NCI-H2107 (cell line): ENCODE results near the gene TSPAN9.

Source experiments
- DNase-seq: peaks from one replicate; lab custom pipeline; 2025; lab: John Stamatoyannopoulos, UW

The TSPAN9 gene

DNA sequence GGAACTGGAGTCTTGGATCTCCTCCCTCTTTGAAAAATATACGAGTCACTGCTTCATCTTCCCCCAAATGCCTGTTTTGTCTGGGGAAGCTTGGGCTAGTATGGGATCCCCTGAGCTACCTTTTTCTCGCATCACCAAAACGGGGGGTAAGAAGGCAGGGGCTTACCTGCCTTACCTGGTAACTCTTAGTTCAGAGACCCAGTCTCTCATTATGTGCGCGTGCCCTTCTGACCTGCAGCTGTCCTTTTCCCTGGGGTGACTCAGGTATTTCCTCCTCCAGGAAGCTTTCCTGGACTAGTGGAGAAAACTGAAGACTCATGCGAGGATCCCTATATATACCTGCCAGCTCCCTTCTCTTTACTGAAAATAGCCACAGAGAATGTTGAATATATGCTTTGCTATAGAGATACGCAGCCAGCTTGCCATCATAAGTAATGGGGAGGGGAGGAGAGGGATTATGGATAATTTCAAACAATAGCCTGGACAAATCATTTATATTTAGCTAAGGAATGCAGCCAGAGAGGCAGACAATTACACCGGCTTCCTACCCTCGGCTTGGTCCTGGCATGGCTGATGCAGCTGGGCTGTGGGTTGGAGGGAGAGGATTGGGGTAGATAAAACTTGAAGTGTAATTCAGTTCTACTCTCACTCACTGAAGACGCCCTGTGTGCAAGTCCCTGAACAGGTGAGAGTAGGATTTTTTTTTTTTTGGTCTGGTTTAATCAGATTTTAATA lies 1.1 kb downstream of the TSPAN9 start:
- no peak for DNase-seq

GRCh38 chr12:3081091-3081490 lies 3.9 kb downstream of the TSPAN9 start:
- DNase-seq: no peak

DNA sequence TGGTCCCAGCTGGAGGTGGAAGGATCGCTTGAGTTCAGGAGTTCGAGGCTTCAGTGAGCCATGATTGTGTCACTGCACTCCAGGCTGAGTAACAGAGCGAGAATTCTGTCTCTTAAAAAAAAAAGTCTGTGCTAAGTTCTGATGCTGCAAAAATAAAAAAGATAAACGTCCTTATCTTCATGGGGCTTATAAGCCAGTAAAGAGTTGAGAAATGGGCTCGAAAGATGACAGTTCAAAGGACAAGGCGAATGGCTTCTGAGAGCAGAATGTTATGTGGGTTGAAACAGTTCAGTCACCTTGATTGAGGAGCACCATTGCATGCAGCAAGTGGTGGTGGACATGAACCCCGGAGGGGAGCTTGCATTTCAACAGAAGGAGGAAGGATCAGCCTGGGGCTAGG lies 4.7 kb downstream of the TSPAN9 start:
- DNase-seq: no peak

DNA sequence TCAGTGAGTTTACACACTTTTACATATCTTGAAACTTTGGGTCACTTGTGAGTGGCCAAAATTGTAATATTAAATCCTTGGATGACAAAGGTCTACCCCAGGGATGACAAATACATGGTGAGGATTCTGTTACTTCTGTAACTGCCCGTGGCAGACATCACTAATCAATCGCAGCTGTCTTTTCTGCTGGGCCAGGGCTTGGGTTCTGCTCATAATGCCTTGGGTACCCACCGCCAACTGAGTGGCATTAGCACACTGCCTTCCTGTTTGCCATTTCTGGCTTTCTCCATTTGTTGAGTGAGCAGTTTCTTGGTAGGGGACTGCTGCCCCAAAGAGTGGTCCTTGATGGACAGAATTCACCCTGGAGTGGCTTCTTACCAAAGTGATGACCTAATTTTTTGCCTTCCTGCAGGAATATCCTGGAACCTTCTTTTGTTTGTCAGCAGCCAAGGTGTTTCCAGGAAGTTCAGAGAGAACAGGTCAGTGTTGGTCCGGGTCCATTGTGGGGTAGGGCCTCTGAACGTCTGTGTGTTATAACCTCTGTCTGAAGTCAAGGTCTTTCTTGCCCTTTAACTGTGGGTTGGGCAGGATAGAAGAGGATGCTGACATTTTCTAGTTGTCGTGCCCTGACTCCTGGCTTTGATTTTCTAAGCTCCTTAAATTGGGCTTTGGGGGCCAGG lies 6.2 kb downstream of the TSPAN9 start:
- no peak for DNase-seq

DNA sequence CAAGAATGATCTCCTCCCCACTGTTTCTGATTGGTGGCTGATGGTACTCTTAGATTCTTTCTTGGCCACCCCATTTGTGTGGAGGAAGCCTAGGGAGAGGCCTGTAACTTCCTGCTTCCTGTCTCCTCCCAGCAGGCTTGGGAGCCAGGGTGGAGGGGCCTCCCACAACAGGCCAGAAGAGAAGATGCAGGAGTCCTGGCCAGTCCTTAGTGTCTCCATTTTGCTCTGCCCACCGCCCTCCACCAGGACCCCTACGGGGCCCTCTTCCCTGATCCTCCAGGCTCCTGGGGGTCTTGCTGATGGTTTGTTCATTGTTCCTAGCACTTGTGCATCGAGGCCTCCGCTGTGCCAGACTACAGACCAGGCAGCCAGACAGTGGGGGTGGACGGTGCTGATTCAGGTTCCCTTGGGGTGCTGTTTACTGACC lies 6.8 kb downstream of the TSPAN9 start:
- DNase-seq: no peak

GRCh38 chr12:3084742-3085141 lies 7.6 kb downstream of the TSPAN9 start:
- DNase-seq: no peak

GRCh38 chr12:3085341-3086139 lies 8.4 kb downstream of the TSPAN9 start:
- DNase-seq: no peak

DNA sequence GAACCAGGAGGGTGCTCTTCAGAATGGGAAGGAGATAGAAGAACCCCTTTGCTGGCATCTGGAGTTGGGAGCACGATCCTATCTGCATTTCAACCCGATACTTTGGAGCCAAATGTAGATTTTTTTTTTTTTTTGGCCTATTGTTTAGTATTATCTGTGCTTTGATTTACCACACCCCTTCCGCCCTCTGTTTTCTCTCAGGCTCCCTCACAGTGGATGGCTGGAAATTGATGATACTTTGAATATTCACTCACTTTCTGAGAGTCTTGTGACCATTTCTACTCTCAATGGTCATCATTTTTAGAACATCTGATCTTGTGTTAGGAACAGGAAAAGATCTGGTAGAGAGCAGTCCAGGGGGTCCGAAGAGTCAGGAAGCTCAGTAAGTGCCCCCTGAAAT lies 9.0 kb downstream of the TSPAN9 start:
- DNase-seq: no peak

GRCh38 chr12:3086729-3087323 lies 9.6 kb downstream of the TSPAN9 start:
- no peak for DNase-seq

- no peak for DNase-seq
Observed at GRCh38 chr12:3087758-3088650, 10.8 kb downstream of the TSPAN9 start.

GRCh38 chr12:3089588-3089987 lies 12.4 kb downstream of the TSPAN9 start:
- DNase-seq: no peak

DNA sequence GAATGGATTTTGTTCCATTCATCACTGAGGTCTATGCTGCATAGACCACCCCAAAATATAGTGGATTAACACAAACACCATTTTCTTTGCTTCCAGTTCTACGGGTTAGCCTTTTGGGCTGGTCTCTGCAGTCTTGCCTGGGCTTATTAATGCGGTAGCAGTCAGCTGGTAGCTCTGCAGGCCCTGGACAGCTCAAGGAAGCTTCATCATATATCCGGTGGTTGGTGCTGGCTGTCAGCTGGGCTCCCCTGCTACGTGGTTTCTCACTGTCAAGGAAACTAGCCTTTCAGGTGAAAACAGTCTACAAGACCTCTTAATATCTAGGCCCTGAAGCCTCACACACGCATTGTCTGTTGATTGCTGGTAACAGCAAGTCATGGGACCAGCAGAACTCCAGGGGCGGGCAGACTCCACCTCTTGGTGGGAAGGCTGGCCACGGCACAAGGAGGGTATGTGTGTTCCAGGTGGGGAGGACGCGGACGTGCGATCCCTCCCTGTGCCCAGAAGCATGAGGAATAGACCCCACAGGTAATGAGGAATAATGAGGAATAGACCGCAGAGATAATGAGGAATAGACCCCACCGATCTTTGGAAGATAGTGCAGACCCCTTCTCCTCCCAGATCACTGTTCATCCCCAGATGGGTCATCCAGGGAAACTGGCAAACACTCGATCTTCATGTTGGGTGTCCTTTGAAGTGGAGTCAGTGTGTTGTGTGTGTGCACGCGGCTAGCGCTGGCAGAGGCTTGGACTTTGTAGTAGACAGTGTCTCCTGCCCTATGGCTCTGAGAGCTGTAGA lies 13.3 kb downstream of the TSPAN9 start:
- DNase-seq: no peak

DNA sequence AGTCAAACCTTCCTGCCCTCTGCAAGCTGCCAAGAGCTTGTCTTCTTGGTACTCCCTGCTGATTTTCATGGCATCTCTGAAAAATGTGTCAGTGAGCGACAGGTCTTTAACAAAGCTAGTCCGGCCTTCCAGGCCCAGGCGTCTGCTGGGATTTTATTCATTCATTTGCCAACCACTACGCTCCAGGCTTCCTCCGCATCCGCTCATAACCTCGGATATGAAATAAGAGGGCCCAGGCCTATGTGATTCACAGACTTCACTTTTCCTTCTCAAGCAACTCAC lies 13.8 kb downstream of the TSPAN9 start:
- DNase-seq: no peak

DNA sequence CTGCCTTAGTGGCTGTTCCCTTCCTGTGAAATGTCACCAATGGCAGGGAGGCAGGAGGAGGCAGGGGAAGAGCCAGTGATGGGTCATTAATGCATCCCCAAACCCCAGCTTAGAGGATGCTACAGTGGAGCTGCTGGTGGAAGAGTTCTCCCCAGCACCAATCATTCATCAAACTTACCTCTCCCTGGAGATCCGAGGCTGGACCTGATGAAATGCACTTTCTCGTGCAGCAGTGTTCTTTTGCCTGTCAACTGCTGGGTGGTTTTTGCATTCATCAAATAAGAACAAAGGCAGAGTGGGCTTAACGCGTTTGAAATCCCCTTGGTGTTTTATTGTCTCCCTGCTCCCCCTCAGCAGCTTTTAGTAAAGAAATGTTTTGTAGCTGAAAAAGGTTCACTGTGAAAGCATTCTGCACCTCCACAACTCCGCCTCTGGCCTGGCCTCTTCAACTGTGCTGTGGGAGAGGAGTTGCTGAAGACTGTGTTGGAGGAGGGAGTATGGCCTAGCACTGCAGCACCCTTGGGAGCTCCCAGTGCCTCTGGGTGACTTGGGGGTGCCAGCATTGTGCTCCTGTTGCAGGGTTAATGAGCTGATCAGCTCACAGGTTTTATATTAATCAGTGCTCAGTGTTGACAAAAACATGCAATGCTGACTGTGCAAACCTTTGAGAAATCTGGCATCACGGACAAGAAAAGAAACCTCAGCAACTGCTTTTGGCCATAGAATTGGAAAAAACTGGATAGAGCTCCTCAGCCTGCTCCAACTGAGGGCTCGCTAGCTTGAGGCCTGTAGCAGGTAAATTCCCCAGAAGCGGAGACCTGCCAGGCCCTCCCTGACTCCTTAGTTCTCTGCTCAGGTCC lies 14.4 kb downstream of the TSPAN9 start:
- DNase-seq: no peak

DNA sequence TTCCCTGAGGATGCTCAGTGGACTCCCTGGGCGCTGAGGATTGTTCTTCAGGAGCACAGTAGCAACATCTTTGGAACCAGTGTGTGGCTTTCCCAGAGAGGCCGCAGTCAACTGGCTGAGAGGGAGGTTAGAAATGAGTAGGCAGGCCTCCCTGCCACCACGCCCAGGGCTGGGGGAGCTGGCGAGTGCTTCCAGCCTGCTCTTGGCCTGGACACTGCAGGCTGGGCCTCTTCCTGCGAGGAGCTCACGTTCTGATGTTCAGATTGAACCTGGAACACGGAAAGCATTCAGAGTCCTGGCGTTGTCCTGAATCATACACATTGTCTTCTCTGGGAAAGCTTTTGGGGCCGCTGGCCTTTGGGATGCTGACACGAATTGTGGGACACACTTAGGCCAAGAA lies 15.6 kb downstream of the TSPAN9 start:
- no peak for DNase-seq

DNA sequence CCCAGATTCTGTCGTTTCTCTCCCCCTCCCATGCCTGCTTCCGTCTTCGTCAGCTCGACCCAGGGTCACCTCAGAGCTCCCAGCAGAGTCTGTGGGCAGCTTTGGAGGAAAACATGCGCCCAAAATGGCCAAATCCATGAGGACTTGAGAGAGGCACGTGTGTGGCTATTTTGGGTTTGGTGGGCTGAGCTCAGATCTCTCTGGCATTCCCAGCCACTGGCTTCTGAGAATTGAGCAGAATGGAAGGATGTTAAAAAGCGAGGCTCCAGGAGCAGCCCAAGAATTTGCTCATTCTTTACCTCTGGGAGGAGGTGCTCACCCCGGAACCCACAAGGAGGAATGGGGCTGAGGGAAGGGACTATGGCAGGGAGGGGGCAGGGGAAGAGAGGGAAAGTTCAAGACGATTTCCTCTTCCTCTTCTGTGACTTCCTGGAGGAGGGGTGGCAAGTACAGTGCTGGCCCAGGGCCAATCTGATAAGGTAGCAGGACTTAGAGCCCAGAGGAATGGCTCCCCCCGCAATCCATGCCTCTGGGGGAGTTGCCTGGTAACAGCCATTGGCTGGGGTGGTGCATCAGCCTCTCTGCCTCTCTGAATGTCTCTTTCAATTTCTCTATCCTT lies 20.1 kb downstream of the TSPAN9 start:
- no peak for DNase-seq

DNA sequence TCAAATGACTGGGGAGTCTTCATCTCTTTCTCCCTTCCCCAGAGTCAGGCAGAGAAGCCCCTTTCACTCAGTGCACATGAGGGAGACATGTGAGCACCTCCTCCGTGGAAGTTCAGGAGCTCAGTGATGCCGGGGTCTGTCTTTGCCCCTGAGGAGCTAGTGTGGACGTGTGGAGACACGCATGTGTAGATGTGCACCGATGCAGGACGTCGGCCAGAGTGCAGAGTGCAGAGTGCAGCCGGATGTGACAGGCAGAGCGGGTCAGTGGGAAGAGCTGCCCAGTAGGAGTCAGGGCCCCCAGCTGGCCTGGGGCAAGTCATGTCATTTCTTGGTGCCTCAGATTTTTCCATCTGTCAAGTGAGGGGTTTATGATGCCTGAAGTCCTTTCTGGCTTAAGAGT lies 20.7 kb downstream of the TSPAN9 start:
- no peak for DNase-seq

DNA sequence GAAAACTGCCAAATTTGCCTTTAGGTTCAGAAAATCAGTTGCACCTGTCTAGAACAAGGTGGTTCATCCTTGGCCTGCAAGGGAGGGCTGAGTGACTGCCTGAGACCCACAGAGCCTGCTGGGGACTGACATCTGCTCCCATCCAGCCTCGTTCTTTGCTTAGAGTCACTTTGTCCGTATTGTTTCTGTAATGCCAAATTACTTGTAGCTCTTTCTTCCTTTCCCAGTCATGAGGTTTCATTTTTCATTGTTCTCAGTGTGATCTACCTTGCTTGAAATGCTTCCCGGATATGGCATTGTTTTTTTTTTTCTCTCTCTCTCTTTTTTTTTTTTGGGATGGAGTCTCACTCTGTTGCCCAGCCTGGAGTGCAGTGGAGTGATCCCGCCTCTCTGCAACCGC lies 21.3 kb downstream of the TSPAN9 start:
- DNase-seq: no peak

DNA sequence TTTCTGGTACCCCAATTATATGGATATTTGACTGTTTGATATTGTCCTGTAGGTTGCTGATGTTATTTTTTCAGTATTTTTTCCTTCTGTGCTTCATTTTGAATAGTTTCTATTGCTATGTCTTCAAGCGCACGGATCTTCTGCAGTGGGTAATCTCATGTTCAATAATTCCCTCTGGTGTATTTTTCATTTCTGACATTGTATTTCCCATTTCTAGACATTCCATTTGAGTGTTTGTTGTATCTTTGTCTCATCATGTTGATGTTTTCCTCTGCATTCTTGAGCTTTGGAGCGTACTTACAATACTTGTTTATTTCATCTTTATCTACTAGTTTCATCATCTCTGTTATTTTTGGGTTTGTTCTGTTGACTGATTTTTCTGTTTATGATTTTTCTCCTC lies 22.0 kb downstream of the TSPAN9 start:
- DNase-seq: no peak
